K562 (cell line): ENCODE data around the gene SMCHD1. TPM values are rescaled to one million over a fixed set of nuclear protein-coding genes. Genes with fewer than 3 reads are reported as not detected.

Experiments
- CEBPG ChIP-seq, 3 experiments: fragments of 200-800 bp in 1 of 3; sonication (Bioruptor generic) in 1 of 3; sonication (generic) in 1 of 3; formaldehyde crosslinking in 1 of 3; IDR thresholded peaks in 2 of 3; conservative IDR thresholded peaks in 1 of 3; 2 replicates each; pipeline versions ENCODE4 v1.6.1 to v1.8.0; 2016 to 2022; ENCODE audit warnings: missing compliant biosample characterization in 2 of 3, missing genetic modification characterization in 2 of 3, mild to moderate bottlenecking in 1 of 3, missing genetic modification reagents in 1 of 3
- E2F8 ChIP-seq: fragments of 450-650 bp; IDR thresholded peaks from 2 replicates; pipeline ENCODE4 v1.7.1; 2018; ENCODE audit warnings: mild to moderate bottlenecking, low read depth; ENCODE audit not compliant: partially characterized antibody
- EZH2 ChIP-seq: IDR thresholded peaks from 2 replicates; pipeline ENCODE4 v1.6.1; 2012; ENCODE audit warnings: low read depth, mild to moderate bottlenecking, inconsistent platforms, low read length, borderline replicate concordance
- FIP1L1 ChIP-seq: fragments of 200-400 bp; formaldehyde crosslinking; IDR thresholded peaks from 2 replicates; pipeline ENCODE4 v1.6.1; 2018; ENCODE audit warnings: mild to moderate bottlenecking, low read depth, low read length; ENCODE audit not compliant: poor library complexity, severe bottlenecking
- GABPA ChIP-seq: fragments of 200-800 bp; sonication (Bioruptor generic); conservative IDR thresholded peaks from 2 replicates; pipeline ENCODE4 v1.6.1; 2016; ENCODE audit warnings: low read depth, missing genetic modification characterization, missing compliant biosample characterization
- HMGXB4 ChIP-seq: sonication (generic); formaldehyde crosslinking; IDR thresholded peaks from 2 replicates; pipeline ENCODE4 v1.8.1; 2023; ENCODE audit warnings: mild to moderate bottlenecking, missing genetic modification reagents
- KAT7 ChIP-seq: sonication (generic); formaldehyde crosslinking; IDR thresholded peaks from 2 replicates; pipeline ENCODE4 v1.8.0; 2022; ENCODE audit warnings: missing genetic modification reagents, mild to moderate bottlenecking, borderline replicate concordance
- KLF16 ChIP-seq: IDR thresholded peaks from 2 replicates; pipeline ENCODE4 v1.6.1; 2016; ENCODE audit warnings: antibody characterized with exemption
- MCM7 ChIP-seq, 2 experiments: fragments of 450-650 bp; IDR thresholded peaks; 2 replicates each; pipeline ENCODE4 v1.6.1; 2016 to 2018
- MITF ChIP-seq: IDR thresholded peaks from 2 replicates; pipeline ENCODE4 v1.6.1; 2014; ENCODE audit warnings: antibody characterized with exemption
- POLR2AphosphoS5 ChIP-seq: IDR thresholded peaks from 2 replicates; pipeline ENCODE4 v1.6.1; 2011; ENCODE audit warnings: mild to moderate bottlenecking, low read depth, low read length, moderate library complexity; ENCODE audit not compliant: control insufficient read depth, insufficient read depth
- POLR3A ChIP-seq: IDR thresholded peaks from 2 replicates; pipeline ENCODE4 v1.6.1; 2011; ENCODE audit warnings: borderline replicate concordance, mild to moderate bottlenecking, moderate library complexity; ENCODE audit not compliant: insufficient read length, insufficient read depth; ENCODE audit errors: extremely low read depth
- ZBTB11 ChIP-seq, 3 experiments: fragments of 200-800 bp in 1 of 3; fragments of 250-450 bp in 1 of 3; fragments of 450-650 bp in 1 of 3; sonication (Bioruptor Pico) in 1 of 3; sonication (Bioruptor generic) in 1 of 3; formaldehyde crosslinking in 1 of 3; IDR thresholded peaks; 2 replicates each; pipeline versions ENCODE4 v1.6.1 to v1.8.0; 2016 to 2022; ENCODE audit warnings: mild to moderate bottlenecking in 2 of 3, missing genetic modification characterization in 2 of 3, missing compliant biosample characterization in 1 of 3, moderate library complexity in 1 of 3
- ZNF121 ChIP-seq: sonication (generic); formaldehyde crosslinking; conservative IDR thresholded peaks from 2 replicates; pipeline ENCODE4 v1.8.0; 2022; ENCODE audit warnings: missing genetic modification reagents
- ZNF24 ChIP-seq: fragments of 450-650 bp; IDR thresholded peaks from 2 replicates; pipeline ENCODE4 v1.6.1; 2016
- ZNF282 ChIP-seq: sonication (generic); formaldehyde crosslinking; IDR thresholded peaks from 2 replicates; pipeline ENCODE4 v1.8.1; 2023; ENCODE audit warnings: missing genetic modification reagents
- ZNF830 ChIP-seq: fragments of 250-450 bp; sonication (Bioruptor Pico); IDR thresholded peaks from 2 replicates; pipeline ENCODE4 v1.5.0; 2021; ENCODE audit warnings: mild to moderate bottlenecking
- ZSCAN32 ChIP-seq: fragments of 450-650 bp; formaldehyde crosslinking; IDR thresholded peaks from 2 replicates; pipeline ENCODE4 v1.4.0; 2020; ENCODE audit warnings: mild to moderate bottlenecking, moderate library complexity
- polyA plus RNA-seq, 8 experiments: library from polyadenylated mRNA; depleted of rRNA in 4 of 8; stranded (reverse) in 5 of 8; unstranded in 3 of 8; fragments of >200 nt; fragmentation: Nextera tagmentation in 2 of 8; fragmentation: Illumina TruSeq in 1 of 8; extraction: Ambion mirVana in 2 of 8; extraction: Trizol in 1 of 8; gene quantifications; 2 replicates each; pipeline versions ENCODE4 v1.2.1 to v1.2.3, GENCODE V29; 2011 to 2014; ENCODE audit warnings: inconsistent platforms in 1 of 8, missing spikeins in 1 of 8
- total RNA-seq, 7 experiments: library from RNA; depleted of rRNA in 6 of 7; stranded (reverse); fragments of >200 nt in 6 of 7; fragmentation: Illumina TruSeq in 2 of 7; extraction: Trizol in 2 of 7; gene quantifications; 2 replicates each; pipeline versions ENCODE4 v1.2.1 to v1.2.3, GENCODE V29; 2011 to 2021; ENCODE audit warnings: low replicate concordance in 1 of 7

Gene SMCHD1
- total and polyA plus RNA-seq, 9 of the 15 experiments (the other 6 are each of a cell fraction or from before 2014, with no cell fraction given) = 6.3 to 144 (median 72.7) TPM

- TF ChIP-seq MCM7 (IDR thresholded peaks at IDR 0.05) = no peak
- no peak for TF ChIP-seq ZSCAN32 (CRISPR knock-in tag)
- TF ChIP-seq ZNF830 (CRISPR knock-in tag) = no peak
- no peak for TF ChIP-seq KLF16
- no peak for TF ChIP-seq POLR3A
- TF ChIP-seq POLR2AphosphoS5 = no peak
- TF ChIP-seq GABPA (tag) = peak; percentile 83
- peak in 1 of 3 experiments; percentile 57; a peak in 2 of 6 replicates for TF ChIP-seq ZBTB11 (CRISPR knock-in tag; IDR thresholded peaks at IDR 0.05)
- no peak for TF ChIP-seq CEBPG (CRISPR knock-in tag; IDR thresholded peaks at IDR 0.05)
- TF ChIP-seq CEBPG (tag; conservative IDR thresholded peaks at IDR 0.05 in 1 of 2, IDR thresholded peaks at IDR 0.05 in 1 of 2) = no peak
- no peak for TF ChIP-seq ZNF24
- 0 out of 2 replicates have a peak, but pooled peaks have one; percentile 29 for TF ChIP-seq KAT7 (CRISPR knock-in tag)
- peak; percentile 4 for TF ChIP-seq FIP1L1
- TF ChIP-seq EZH2 = no peak
- no peak for TF ChIP-seq MITF
- TF ChIP-seq ZNF121 (CRISPR knock-in tag) = no peak
- no peak for TF ChIP-seq ZNF282
- no peak for TF ChIP-seq HMGXB4 (CRISPR knock-in tag)
- no peak for TF ChIP-seq E2F8
Observed at GRCh38 chr18:2655954-2656236, 369 bp downstream of the SMCHD1 start (continued).
